ENCODE results near the gene STRBP.
"Not testable (repeated sequence)": the region's sequence is repeated elsewhere in the genome, so short reads cannot be mapped to it uniquely, and the experiment has no call there.

The STRBP gene

GRCh38 chr9:123191260-123191659, 77.1 kb downstream of the STRBP start:
- DNase-seq (ENCODE audit: low spot score), result no peak

- DNase-seq (ENCODE audit: low spot score), result no peak
Measured at GRCh38 chr9:123187131-123187530, 81.3 kb downstream of the STRBP start.

DNA sequence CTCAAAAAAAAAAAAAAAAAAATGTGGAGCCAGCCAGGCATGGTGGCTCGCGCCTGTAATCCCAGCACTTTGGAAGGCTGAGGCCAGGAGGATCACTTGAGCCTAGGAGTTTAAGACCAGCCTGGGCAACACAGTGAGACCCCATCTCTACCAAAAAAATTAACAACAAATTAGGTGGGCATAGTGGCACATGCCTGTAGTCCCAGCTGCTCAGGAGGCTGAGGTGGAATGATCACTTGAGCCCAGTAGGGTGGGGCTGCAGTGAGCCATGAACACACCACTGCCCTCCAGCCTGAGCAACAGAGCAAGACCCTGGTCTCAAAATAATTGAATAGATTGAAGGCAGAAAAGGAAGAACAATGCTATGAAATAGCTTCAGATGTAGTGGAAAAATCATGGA, 82.4 kb downstream of the STRBP start:
- not testable (repeated sequence) for DNase-seq (ENCODE audit: low spot score)

DNA sequence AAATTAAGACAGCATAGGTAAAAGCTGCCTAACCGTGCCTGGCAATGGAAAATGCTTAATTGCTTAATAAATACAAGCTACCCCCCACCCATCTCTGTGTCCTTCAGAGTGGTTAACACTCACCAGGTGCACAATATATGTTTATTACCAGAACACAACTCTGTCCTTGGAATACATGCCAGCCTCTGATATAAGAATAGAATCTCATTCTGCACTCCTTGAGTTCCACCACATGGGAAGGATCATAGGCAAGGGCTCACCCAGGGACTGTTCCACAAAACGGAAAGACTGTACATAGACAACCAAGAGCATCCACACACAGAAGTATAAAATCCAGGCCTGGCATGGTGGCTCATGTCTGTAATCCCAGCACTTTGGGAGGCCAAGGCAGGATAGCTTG, 91.4 kb downstream of the STRBP start:
- no peak for DNase-seq (ENCODE audit: low spot score)

GRCh38 chr9:123175854-123176629, 92.3 kb downstream of the STRBP start:
- no peak for DNase-seq (ENCODE audit: low spot score)

- DNase-seq (ENCODE audit: low spot score), result no peak
Measured at GRCh38 chr9:123174887-123175518, 93.4 kb downstream of the STRBP start.

DNA sequence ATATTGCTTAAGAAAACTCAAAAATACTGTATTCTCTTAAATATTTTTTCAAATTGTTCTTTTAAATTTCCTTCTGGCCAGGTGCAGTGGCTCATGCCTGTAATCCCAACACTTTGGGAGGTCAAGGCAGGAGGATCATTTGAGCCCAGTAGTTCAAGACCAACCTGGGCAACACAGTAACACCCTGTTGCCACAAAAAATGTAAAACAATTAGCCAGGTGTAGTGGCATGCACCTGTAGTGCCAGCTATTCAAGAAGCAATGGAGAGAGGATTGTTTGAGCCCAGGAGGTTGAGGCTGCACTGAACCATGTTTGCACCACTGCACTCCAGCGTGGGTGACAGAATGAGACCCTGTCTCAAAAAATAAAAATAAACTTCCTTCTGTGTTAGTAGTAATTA, 94.3 kb downstream of the STRBP start:
- no peak for DNase-seq (ENCODE audit: low spot score)

GRCh38 chr9:123169926-123170325, 98.5 kb downstream of the STRBP start:
- no peak for DNase-seq (ENCODE audit: low spot score)

DNA sequence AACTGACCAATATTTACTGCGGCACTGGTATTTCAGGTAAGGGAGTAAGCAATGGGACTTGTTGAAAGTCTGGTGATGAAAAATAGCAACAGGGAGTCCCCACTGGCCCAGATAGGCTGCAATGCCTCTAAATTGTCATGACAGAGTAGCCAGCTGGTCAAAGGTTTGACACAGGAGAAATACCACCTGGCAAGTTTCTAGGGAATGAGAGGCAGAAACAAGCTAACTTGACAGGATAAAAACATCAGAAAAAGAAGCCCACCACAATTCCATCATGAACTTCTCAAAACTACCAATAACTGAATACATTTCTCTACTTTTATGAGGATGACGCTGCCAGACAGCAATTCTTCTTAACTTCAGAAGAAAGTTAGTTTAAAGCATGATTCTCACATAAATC, 99.8 kb downstream of the STRBP start:
- DNase-seq (ENCODE audit: low spot score), result no peak

DNA sequence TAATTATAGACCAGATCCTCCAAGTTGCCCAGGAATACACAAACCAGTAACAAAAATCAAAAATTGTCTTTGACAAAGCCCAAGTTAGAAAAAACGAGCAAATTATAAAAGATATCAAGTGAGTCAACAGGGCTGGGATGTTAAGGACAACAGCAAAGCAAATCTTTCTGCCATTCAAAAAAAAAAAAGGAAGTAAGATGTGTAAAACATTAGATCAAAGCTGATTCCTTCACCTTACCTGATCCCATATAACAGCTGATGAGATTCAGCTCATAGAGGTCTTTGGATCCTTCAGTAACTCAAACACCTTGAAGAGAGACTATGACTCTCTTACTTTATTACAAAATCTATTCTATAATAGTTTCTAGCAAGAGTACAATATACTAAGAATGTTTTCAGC, 100.9 kb downstream of the STRBP start:
- no peak for DNase-seq (ENCODE audit: low spot score)

- no peak for DNase-seq (ENCODE audit: low spot score)
Measured at GRCh38 chr9:123165813-123166212, 102.6 kb downstream of the STRBP start.

- no peak for DNase-seq (ENCODE audit: low spot score)
Measured at GRCh38 chr9:123164285-123164684, 104.1 kb downstream of the STRBP start.

DNA sequence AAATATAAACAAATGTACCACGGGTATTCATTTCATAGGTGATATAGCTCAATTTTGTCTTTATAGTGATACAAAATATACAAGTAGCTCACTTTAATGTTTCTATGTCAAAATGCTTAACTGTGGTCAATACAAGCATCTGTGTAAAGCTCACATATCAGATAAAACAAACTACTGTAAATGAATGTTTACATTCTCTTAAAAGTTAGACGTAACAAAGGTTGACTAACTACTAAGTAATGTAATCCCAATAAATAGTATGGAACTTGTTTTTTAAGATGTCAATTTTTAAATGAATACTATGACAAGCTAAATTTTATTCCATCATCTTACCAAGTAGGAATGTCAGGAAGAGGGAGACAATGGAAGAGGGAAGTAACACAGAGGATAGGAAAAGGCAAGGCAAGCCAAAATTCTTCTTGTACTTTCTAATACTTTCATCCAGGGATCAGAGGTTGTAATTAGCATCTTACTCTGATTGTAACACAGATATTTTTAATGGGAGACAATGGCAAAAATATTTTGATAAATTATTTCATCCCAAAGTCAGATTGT, 105.5 kb downstream of the STRBP start:
- no peak for DNase-seq (ENCODE audit: low spot score)

GRCh38 chr9:123162360-123162759, 106.0 kb downstream of the STRBP start:
- no peak for DNase-seq (ENCODE audit: low spot score)

DNA sequence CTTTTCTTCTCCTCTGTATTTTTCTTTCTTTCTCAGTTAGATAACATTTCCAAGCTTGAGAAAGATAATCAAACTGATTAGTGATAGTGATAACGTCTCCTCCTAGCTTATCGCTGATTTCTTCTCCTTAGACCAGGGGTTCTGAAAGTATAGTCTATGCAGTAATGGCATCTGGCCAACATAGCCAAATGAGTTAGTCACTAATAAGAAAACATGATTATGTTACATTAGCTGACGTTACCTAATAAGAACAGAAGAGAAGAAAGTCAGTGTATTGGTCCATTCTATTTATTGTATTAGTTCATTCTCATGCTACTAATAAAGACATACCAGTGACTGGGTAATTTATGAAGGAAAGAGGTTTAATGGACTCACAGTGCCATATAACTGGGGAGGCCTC, 111.2 kb downstream of the STRBP start:
- DNase-seq (ENCODE audit: low spot score), result no peak

DNA sequence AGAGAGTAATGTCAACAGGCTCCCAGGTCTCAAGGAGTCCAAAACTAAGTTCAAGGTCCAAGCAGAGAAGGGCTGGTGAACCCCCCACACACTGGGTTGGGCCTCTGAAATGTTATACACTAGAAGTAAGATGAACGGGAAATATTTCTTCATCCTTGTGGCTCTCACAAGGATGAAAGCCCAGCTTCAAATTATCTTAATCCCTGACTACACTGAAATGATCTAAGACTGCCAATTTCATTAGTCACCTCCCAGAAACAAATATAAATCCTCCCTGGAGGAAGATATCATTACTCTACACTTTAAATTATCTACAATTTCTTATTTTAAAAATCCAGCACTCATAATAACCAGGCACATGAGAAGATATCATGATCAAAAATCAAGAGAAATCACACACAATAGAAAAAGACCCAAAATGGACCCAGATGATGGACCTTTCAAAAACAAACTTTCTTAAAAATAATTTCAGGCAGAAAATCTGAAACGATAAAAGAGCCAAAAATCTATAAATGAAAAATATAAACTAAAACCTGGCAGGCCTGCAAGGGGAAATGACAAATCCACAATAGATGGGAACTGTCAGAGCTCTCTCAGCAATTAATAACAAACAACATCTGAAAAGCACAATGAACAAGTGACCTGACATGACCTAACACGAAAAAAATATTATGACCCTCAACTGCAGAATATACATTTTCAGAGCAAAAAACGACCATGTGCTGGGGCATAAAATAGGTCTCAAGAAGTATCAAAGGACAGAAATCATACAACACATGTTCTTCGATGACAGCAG, 117.5 kb downstream of the STRBP start:
- DNase-seq (ENCODE audit: low spot score), result no peak

DNA sequence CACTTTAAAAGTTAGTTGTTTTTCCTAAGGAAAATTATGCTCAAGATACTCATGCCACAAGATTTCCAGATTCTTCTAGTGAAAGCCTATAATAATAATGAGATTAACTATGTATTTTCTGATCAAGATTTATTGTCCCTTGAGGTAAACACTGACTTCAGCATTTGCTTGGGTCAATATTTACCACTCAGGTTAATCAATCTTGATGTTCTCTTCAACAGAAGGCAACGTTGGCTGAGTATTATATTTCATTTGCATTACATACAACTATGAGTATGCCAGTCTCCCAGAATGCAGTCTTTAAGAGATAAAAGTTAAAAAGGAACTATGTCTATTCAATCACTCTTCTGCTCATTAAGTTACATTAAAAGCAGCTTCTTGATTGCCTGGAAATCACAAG, 119.3 kb downstream of the STRBP start:
- no peak for DNase-seq (ENCODE audit: low spot score)

DNA sequence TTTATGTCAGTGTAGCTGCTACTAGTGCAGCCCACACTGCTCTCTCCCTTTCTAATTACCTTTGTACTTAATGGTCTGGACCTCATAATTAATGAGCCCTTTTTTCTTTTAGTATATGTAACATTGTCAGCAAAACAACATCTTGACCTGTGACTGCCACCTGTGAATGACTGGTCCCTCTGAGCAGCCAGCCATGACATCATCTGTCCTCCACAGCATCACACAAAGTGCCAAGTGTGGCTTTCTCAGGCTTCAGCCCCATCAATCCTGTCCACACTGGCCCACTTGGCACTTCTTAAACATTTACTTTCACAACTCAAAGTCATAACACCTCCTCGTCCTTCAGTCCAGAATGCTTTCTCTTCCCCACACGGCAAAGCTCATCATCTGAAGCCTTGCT, 130.2 kb downstream of the STRBP start:
- no peak for DNase-seq (ENCODE audit: low spot score)

- DNase-seq (ENCODE audit: low spot score), result no peak
Measured at GRCh38 chr9:123135430-123135829, 133.0 kb downstream of the STRBP start.

GRCh38 chr9:123132696-123133095, 135.7 kb downstream of the STRBP start:
- DNase-seq (ENCODE audit: low spot score), result no peak

DNA sequence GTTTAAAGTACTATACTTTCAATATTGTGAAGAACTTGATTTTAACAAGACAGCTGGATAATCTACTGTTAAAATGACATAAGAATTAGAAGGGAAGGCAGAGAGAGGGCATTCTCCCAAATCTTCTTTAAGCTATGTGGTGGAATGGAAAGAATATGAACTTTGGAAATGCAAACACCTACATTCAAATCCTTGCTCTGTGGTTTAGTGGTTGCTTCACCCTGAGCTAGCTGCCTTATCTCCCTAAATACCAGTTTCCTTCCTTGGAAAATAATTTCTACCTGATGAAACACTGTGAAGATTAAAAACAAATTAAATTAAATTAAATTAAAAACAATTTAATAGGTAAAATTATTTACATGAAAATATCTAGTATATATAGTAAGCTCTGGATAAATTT, 136.4 kb downstream of the STRBP start:
- no peak for DNase-seq (ENCODE audit: low spot score)

- no peak for DNase-seq (ENCODE audit: low spot score)
Measured at GRCh38 chr9:123131258-123131657, 137.1 kb downstream of the STRBP start.

- no peak for DNase-seq (ENCODE audit: low spot score)
Measured at GRCh38 chr9:123129423-123129822, 139.0 kb downstream of the STRBP start.

Data from left forelimb (tissue), 1 donor.